A549 (cell line): Measurements from ENCODE around the gene PPP3CA. TPM values are rescaled to one million over a fixed set of nuclear protein-coding genes. Genes with fewer than 3 reads are reported as not detected.

Source experiments
- ATAC-seq, 2 experiments: fragments of 200-7000 bp in 1 of 2; fragments of >200 bp in 1 of 2; cut with Nextera tagmentation in 1 of 2; cut with Tn5 transposase in 1 of 2; 3 replicates each; pipeline versions ENCODE4 v1.8.0 to v1.9.1; 2018 to 2020; ENCODE audit warnings: mild to moderate bottlenecking in 1 of 2, moderate library complexity in 1 of 2
- CTCF ChIA-PET: fragments of 300-600 bp; sonication (Branson Sonifier 250); formaldehyde crosslinking; extraction: SDS; loops from one replicate; lab custom pipeline; 2021; ENCODE audit warnings: antibody characterized with exemption, inconsistent platforms; lab: Yijun Ruan, JAX
- POLR2A ChIA-PET: fragments of 350-600 bp; formaldehyde crosslinking; extraction: SDS; loops from one replicate; lab custom pipeline; 2021; ENCODE audit warnings: antibody characterized with exemption, inconsistent platforms; lab: Yijun Ruan, JAX
- DNase-seq, 2 experiments: peaks; one replicate each; pipeline versions ENCODE4 v3.0.0 to v3.0.0-alpha.2; 2011 to 2016; ENCODE audit warnings: low read depth in 1 of 2, low spot score in 1 of 2
- FAIRE-seq: peaks from 2 replicates; lab custom pipeline; 2011; peaks lifted over from hg19 to GRCh38; lab: Jason Lieb, UNC
- H3K27ac ChIP-seq, 2 experiments: fragments of >200 bp; sonication (Bioruptor Twin); formaldehyde crosslinking; 3 replicates each; pipeline ENCODE4 v1.5.1; 2016 to 2017
- H3K4me1 ChIP-seq: fragments of >200 bp; sonication (Bioruptor Twin); formaldehyde crosslinking; 3 replicates; pipeline ENCODE4 v1.6.1; 2016
- H3K4me2 ChIP-seq: fragments of >200 bp; sonication (Bioruptor Twin); formaldehyde crosslinking; 3 replicates; pipeline ENCODE4 v1.6.1; 2016
- H3K4me3 ChIP-seq: fragments of >200 bp; sonication (Bioruptor Twin); formaldehyde crosslinking; 3 replicates; pipeline ENCODE4 v1.5.1; 2016
- H3K9me3 ChIP-seq: fragments of >200 bp; sonication (Bioruptor Twin); formaldehyde crosslinking; 3 replicates; pipeline ENCODE4 v1.6.1; 2016
- BHLHE40 ChIP-seq: IDR thresholded peaks from 2 replicates; pipeline ENCODE4 v1.6.1; 2012; ENCODE audit warnings: low read depth, low read length, inconsistent platforms
- CBX2 ChIP-seq: fragments of 200-600 bp; sonication (generic); IDR thresholded peaks from 2 replicates; pipeline ENCODE4 v1.6.1; 2016; ENCODE audit warnings: low read depth, mild to moderate bottlenecking, borderline replicate concordance
- CEBPB ChIP-seq, 2 experiments: fragments of >200 bp in 1 of 2; sonication (Bioruptor Twin) in 1 of 2; formaldehyde crosslinking in 1 of 2; IDR thresholded peaks; 2 replicates each; pipeline ENCODE4 v1.6.1; 2012 to 2016
- CHD4 ChIP-seq: fragments of 200-600 bp; sonication (generic); IDR thresholded peaks from 2 replicates; pipeline ENCODE4 v1.6.1; 2016; ENCODE audit warnings: antibody characterized with exemption, mild to moderate bottlenecking, borderline replicate concordance
- EHMT2 ChIP-seq: fragments of 200-600 bp; sonication (generic); IDR thresholded peaks from 2 replicates; pipeline ENCODE4 v1.6.1; 2016; ENCODE audit warnings: antibody characterized with exemption, low read depth, mild to moderate bottlenecking, moderate library complexity
- FOSL2 ChIP-seq, 2 experiments: fragments of 450-650 bp in 1 of 2; fragments of >200 bp in 1 of 2; sonication (Bioruptor Twin) in 1 of 2; formaldehyde crosslinking; IDR thresholded peaks; 2 replicates each; pipeline versions ENCODE4 v1.5.0 to v1.6.1; 2016 to 2020; ENCODE audit warnings: mild to moderate bottlenecking in 1 of 2, moderate library complexity in 1 of 2
- HEYL ChIP-seq: fragments of 250-450 bp; sonication (Bioruptor Pico); IDR thresholded peaks from 2 replicates; pipeline ENCODE4 v1.8.0; 2021; ENCODE audit warnings: mild to moderate bottlenecking, moderate library complexity
- HOXA7 ChIP-seq: fragments of 250-450 bp; sonication (Bioruptor Pico); IDR thresholded peaks from 2 replicates; pipeline ENCODE4 v1.5.0; 2020; ENCODE audit warnings: mild to moderate bottlenecking, moderate library complexity
- JUNB ChIP-seq: fragments of >200 bp; sonication (Bioruptor Twin); formaldehyde crosslinking; IDR thresholded peaks from 2 replicates; pipeline ENCODE4 v1.6.1; 2016
- KDM1A ChIP-seq: fragments of 200-600 bp; sonication (generic); IDR thresholded peaks from 2 replicates; pipeline ENCODE4 v1.6.1; 2016; ENCODE audit warnings: low read depth, mild to moderate bottlenecking
- KDM5A ChIP-seq: fragments of 200-600 bp; sonication (generic); IDR thresholded peaks from 2 replicates; pipeline ENCODE4 v1.6.1; 2016; ENCODE audit warnings: antibody characterized with exemption, mild to moderate bottlenecking
- MAFK ChIP-seq: fragments of 450-650 bp; IDR thresholded peaks from 2 replicates; pipeline ENCODE4 v1.6.1; 2014; ENCODE audit not compliant: partially characterized antibody
- NPAS2 ChIP-seq: fragments of 250-450 bp; sonication (Bioruptor Pico); IDR thresholded peaks from 2 replicates; pipeline ENCODE4 v1.8.0; 2022; ENCODE audit warnings: mild to moderate bottlenecking, moderate library complexity, borderline replicate concordance
- NR3C1 ChIP-seq: fragments of >200 bp; sonication (Bioruptor Twin); formaldehyde crosslinking; IDR thresholded peaks from 3 replicates; pipeline ENCODE4 v1.6.1; 2017
- SMC3 ChIP-seq: fragments of >200 bp; sonication (Bioruptor Twin); formaldehyde crosslinking; IDR thresholded peaks from 3 replicates; pipeline ENCODE4 v1.6.1; 2018; ENCODE audit warnings: inconsistent platforms
- TFCP2L1 ChIP-seq: fragments of 250-450 bp; sonication (Bioruptor Pico); IDR thresholded peaks from 2 replicates; pipeline ENCODE4 v1.5.0; 2021; ENCODE audit warnings: mild to moderate bottlenecking
- WGBS: methylation state at CpG from one replicate; pipeline ENCODE4 v1.1.6; 2017; ENCODE audit errors: missing lambda C conversion rate; 5-methylcytosine and 5-hydroxymethylcytosine counted together
- polyA plus RNA-seq, 4 experiments: library from polyadenylated mRNA; depleted of rRNA in 3 of 4; stranded (reverse); fragments of >200 nt; fragmentation: RNase III in 1 of 4; extraction: RNeasy Plus Mini Kit Qiagen cat#74134 plus additional on column Dnase treatment in 1 of 4; gene quantifications; 2 replicates in 3 of 4; 3 replicates in 1 of 4; pipeline ENCODE4 v1.2.3, GENCODE V29; 2011 to 2017
- TF ChIP-seq, protein P1 (sequence below): fragments of 250-450 bp; sonication (Bioruptor Pico); IDR thresholded peaks from 2 replicates; pipeline ENCODE4 v1.5.0; 2021; ENCODE audit warnings: mild to moderate bottlenecking, moderate library complexity, borderline replicate concordance
- TF ChIP-seq, protein P2 (sequence below): fragments of 450-650 bp; IDR thresholded peaks from 2 replicates; pipeline ENCODE4 v1.6.1; 2014; ENCODE audit warnings: antibody characterized with exemption

The PPP3CA gene
- polyA plus RNA-seq, 2 of the 4 experiments (the other 2 are of a cell fraction) = 21.4 to 42.4 TPM

DNA sequence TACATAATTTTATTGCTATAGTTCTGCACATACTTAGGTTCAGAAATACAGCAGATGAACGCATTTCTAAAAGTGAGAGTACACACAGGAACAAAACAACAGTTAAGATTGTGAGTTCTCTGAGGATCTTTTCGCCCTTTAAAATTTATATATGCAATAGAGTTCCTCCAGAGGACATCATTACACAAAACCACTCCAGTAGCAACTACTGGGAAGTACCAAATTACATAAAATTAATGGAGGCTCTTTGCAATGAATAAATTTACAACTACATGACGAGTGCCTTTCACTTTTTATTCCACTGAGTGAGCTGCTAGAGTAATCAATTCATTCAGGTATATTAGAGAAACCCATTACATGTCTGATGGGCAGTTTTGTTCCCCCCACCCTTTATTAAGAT, 107.2 kb downstream of the PPP3CA start:
- ATAC-seq (no peak), DNase-seq (no peak), FAIRE-seq (no peak)
- no peaks in the 10 kb centered on the region for H3K9me3 ChIP-seq
- TF ChIP-seq, protein P1, sequence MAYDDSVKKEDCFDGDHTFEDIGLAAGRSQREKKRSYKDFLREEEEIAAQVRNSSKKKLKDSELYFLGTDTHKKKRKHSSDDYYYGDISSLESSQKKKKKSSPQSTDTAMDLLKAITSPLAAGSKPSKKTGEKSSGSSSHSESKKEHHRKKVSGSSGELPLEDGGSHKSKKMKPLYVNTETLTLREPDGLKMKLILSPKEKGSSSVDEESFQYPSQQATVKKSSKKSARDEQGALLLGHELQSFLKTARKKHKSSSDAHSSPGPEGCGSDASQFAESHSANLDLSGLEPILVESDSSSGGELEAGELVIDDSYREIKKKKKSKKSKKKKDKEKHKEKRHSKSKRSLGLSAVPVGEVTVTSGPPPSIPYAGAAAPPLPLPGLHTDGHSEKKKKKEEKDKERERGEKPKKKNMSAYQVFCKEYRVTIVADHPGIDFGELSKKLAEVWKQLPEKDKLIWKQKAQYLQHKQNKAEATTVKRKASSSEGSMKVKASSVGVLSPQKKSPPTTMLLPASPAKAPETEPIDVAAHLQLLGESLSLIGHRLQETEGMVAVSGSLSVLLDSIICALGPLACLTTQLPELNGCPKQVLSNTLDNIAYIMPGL = no peak
- TF ChIP-seq TFCP2L1 (no peak), CHD4 (no peak)
- H3K4me3 ChIP-seq = no peak overlapping the region
- H3K4me2 ChIP-seq = no peak overlapping the region
- H3K27ac ChIP-seq = 0 out of 6 replicates have a peak overlapping the region, but pooled peaks of 1 of the 2 experiments have one; percentile 11
- ChIA-PET POLR2A (no interaction called here), CTCF (no interaction called here)
- peaks cover 52% of the 10 kb centered on the region for H3K4me1 ChIP-seq
- 89% methylated on average over 3 of the region's 3 CpGs for WGBS

DNA sequence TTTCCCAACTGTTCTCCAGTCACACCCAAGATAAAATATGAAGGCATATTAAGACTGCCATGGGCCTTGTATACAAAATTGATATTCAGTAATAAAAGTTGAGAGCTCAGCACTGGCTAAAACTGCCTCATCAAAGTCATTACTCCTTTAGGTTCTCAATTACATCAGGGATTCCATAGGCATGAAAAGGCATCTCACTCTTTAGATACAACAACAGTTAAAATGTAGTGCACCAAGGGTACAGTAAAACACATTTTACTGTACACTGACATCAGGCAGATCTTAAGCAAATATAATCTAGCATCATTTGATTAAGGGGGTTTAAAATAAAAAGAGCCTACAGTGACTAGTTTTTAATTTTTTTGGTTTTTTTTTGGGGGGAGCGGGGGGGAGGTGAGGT, 107.7 kb downstream of the PPP3CA start:
- Histone ChIP-seq H3K27ac (peak overlapping the region in 1 of 2 experiments; percentile 11; a peak in 1 of 6 replicates), H3K4me3 (no peak overlapping the region), H3K4me1 (peaks cover 56% of the 10 kb centered on the region), H3K9me3 (no peaks in the 10 kb centered on the region), H3K4me2 (peak overlapping the region; percentile 65; the same call in 2 of the 3 replicates)
- ATAC-seq (no peak), DNase-seq (no peak), FAIRE-seq (no peak)
- CTCF ChIA-PET = no interaction called here
- TF ChIP-seq NR3C1 (no peak), CEBPB (IDR thresholded peaks at IDR 0.05) (no peak), EHMT2 (no peak), HOXA7 (no peak), TFCP2L1 (no peak), SMC3 (no peak), BHLHE40 (no peak), KDM5A (no peak), NPAS2 (CRISPR knock-in tag) (no peak), CBX2 (no peak), KDM1A (no peak)
- TF ChIP-seq, protein P2, sequence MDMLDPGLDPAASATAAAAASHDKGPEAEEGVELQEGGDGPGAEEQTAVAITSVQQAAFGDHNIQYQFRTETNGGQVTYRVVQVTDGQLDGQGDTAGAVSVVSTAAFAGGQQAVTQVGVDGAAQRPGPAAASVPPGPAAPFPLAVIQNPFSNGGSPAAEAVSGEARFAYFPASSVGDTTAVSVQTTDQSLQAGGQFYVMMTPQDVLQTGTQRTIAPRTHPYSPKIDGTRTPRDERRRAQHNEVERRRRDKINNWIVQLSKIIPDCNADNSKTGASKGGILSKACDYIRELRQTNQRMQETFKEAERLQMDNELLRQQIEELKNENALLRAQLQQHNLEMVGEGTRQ = no peak
- POLR2A ChIA-PET = no interaction called here
- WGBS = 50% methylated on average over 1 of the region's 1 CpG

DNA sequence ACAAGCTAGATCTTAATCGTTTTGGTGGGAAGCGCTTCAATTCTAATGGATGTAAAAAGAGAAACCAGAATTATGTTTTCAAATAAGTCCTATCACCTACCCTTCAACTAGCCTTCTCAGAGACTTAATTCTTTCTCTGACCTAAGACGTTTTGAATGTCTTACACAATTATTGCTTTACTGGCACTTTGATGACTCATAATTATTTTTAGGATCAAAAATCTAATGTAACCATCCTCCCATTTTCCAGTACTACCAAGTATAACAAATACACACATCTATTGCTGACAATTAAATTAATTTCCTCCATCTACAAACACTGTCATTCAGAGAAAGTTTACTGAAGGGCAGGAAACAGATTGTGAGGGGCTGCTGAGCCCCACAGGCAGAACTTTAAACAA, 108.6 kb downstream of the PPP3CA start:
- H3K4me1 ChIP-seq = peaks cover 57% of the 10 kb centered on the region
- H3K4me3 ChIP-seq = no peak overlapping the region
- WGBS = 54% methylated on average over 3 of the region's 3 CpGs
- no peak for DNase-seq
- FAIRE-seq = no peak
- ATAC-seq = peak in 1 of 2 experiments; percentile 31; a peak in 1 of 6 replicates
- H3K27ac ChIP-seq = 0 out of 6 replicates have a peak overlapping the region, but pooled peaks have one; percentile 15 to 25
- TF ChIP-seq, protein P2 = no peak
- TF ChIP-seq JUNB (0 out of 2 replicates have a peak, but pooled peaks have one; percentile 38), HEYL (CRISPR knock-in tag) (no peak), CEBPB (IDR thresholded peaks at IDR 0.05) (peak in 1 of 2 experiments; percentile 68; a peak in 3 of 4 replicates), FOSL2 (IDR thresholded peaks at IDR 0.05) (no peak), FOSL2 (CRISPR knock-in tag; IDR thresholded peaks at IDR 0.05) (peak; percentile 93), MAFK (peak; percentile 55)
- ChIA-PET CTCF (no interaction called here), POLR2A (no interaction called here)
- no peaks in the 10 kb centered on the region for H3K9me3 ChIP-seq
- H3K4me2 ChIP-seq = peak overlapping the region; percentile 65
